Loucy (cell line): ENCODE measurements around the gene CLDND1.

ENCODE experiments used
- CTCF ChIP-seq: fragments of 200-600 bp; sonication (generic); conservative IDR thresholded peaks from 2 replicates; pipeline ENCODE4 v1.5.1; 2014; ENCODE audit warnings: mild to moderate bottlenecking, antibody characterized with exemption, low read length
- EZH2phosphoT487 ChIP-seq: fragments of 200-600 bp; IDR thresholded peaks from 2 replicates; pipeline ENCODE4 v1.6.1; 2018; ENCODE audit warnings: antibody characterized with exemption, mild to moderate bottlenecking, moderate library complexity, borderline replicate concordance

DNA sequence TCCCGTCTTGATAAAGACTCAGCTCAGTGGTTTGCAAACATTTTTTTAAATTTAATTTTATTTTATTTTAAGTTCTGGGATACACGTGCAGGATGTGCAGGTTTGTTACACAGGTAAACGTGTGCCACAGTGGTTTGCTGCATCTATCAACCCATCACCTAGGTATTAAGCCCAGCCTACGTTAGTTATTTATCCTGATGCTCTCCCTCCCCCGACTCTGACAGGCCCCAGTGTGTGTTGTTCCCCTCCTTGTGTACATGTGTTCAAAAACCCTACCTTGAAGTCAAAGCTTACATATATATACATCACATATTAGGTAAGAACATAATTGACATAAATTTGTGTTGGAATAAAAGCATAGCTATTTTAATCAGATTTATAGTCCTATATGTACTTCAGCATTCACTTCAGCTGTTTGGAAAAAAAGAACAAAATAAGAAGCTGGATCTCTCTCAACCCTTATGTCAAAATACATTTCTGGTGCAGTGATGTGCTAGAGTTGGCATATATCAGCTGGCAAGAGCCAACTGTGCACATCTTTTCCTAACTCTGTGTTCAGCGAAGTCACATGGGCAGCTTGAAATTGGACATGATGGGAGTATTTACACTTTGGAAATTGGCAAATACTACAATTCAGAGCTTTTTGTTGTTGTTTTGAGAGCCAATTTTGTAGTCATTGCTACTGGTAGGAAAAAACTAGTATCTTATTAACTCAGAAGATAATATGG lies 35.6 kb upstream of the CLDND1 start:
- TF ChIP-seq CTCF (no peak), EZH2phosphoT487 (no peak)
